Stimulated activated naive CD8-positive, alpha-beta T cell treated with anti-CD3 and anti-CD28 coated beads, Interleukin-15, Interleukin-2, amounts not matched to agents 100 U/mL and 50 U/mL, for 24 hours (primary cell): ENCODE measurements around the gene OR4X1.
"Not testable (repeated sequence)": the region's sequence is repeated elsewhere in the genome, so short reads cannot be mapped to it uniquely, and the experiment has no call there.

Experiments
- ATAC-seq: fragments of 150-1000 bp; cut with Tn5 transposase; one replicate; pipeline ENCODE4 v1.10.0; 2021
- DNase-seq: peaks from one replicate; pipeline ENCODE4 v3.0.0; 2021

The OR4X1 gene, protein sequence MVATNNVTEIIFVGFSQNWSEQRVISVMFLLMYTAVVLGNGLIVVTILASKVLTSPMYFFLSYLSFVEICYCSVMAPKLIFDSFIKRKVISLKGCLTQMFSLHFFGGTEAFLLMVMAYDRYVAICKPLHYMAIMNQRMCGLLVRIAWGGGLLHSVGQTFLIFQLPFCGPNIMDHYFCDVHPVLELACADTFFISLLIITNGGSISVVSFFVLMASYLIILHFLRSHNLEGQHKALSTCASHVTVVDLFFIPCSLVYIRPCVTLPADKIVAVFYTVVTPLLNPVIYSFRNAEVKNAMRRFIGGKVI

GRCh38 chr11:48263423-48263911 lies at the start of gene OR4X1:
Gene OR4X1 (plus strand): TSS chr11:48263861. CDS start chr11:48263861, 0 bp downstream.
- DNase-seq (no peak), ATAC-seq (no peak)

DNA sequence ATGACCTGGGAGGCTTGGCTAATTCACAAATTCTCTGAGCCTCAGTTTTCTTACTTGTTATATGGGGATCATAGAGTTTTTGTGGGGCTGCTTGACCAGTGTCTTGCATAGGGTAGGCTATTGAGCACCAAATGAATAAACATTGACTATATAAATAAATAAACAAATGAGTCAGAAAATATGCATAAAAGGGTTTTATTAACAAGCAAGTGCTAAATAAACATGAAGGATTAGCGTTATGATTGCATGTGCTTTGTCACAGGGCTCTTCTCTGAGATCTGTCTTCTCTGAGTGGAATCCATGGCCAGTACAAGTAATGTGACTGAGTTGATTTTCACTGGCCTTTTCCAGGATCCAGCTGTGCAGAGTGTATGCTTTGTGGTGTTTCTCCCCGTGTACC lies 47.2 kb upstream of the OR4X1 start, which contains the start of gene OR4B1:
Gene OR4B1 (plus strand): TSS at position 301 of the 400 bp plus-strand sequence. CDS start 0 bp downstream, at position 301.
- DNase-seq (no peak), ATAC-seq (no peak)

DNA sequence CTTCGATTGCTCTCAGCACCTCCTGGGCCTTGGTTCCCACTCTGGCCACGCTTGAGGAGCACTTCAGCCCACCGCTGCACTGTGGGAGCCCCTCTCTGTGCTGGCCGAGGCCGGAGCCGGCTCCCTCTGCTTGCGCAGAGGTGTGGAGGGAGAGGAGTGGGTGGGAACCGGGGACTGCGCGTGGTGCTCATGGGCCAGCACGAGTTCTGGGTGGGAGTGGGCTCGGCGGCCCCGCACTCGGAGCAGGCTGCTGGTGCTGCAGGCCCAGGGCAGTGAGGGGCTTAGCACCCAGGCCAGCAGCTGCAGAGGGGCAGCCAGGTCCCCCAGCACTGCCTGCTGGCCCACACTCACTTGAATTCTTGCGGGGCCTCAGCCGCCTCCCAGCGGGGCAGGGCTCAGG lies 34.9 kb upstream of the OR4X1 start:
- no peak for DNase-seq
- no peak for ATAC-seq

DNA sequence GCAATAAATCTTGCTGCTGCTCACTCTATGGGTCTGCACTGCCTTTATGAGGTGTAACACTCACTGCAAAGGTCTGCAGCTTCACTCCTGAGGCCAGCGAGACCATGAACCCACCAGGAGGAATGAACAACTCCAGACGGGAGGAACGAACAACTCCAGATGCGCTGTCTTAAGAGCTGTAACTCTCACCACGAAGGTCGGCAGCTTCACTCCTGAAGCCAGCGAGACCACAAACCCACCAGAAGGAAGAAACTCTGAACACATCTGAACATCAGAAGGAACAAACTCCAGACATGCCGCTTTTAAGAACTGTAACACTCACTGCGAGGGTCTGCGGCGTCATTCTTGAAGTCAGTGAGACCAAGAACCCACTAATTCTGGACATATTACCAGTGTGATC lies 33.6 kb upstream of the OR4X1 start:
- not testable (repeated sequence) for DNase-seq, ATAC-seq

- no peak for ATAC-seq
- DNase-seq, result no peak
These were observed 25.9 kb upstream of the OR4X1 start for GRCh38 chr11:48237727-48238126.

GRCh38 chr11:48242501-48242900 lies 21.2 kb upstream of the OR4X1 start:
- no peak for ATAC-seq

DNA sequence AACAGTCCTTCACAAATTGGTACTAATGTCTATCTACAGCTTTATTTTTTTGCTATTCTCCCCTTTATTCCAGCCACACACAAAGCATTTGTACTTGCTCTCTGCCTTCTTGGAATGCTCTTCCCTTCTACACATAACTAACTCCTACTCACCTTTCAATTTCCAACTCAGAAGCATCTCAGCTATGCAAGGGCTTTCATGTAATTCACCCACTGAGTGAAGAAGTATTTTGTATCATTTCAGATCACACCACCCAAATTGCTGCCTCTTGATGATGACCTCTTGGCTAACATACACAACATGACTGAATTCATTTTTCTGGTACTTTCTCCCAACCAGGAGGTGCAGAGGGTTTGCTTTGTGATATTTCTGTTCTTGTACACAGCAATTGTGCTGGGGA lies 18.9 kb upstream of the OR4X1 start, which contains the start of gene OR4X2:
Gene OR4X2 (plus strand): TSS at position 301 of the 400 bp plus-strand sequence. CDS start 0 bp downstream, at position 301.
- no peak for DNase-seq
- ATAC-seq, result no peak

More at GRCh38 chr11:48242501-48242900, 21.2 kb upstream of the OR4X1 start:
- DNase-seq, result no peak

DNA sequence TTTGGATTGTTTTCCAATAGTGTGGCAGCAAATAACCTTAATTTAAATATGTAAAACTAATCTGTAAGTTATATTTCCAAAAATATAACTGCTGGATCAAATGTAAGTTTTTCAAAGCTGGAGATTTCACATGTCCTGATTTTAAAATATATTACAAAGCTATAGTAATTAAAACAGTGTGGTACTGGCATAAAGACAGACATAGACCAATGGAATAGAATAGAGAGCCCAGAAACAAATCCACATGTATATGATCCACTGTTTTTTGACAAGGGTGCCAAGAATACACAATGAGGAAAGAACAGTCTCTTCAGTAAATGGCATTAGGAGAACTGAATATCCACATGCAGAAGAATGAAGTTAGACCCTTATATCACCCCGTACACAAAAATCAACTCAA lies 14.8 kb upstream of the OR4X1 start:
- DNase-seq (no peak), ATAC-seq (no peak)

DNA sequence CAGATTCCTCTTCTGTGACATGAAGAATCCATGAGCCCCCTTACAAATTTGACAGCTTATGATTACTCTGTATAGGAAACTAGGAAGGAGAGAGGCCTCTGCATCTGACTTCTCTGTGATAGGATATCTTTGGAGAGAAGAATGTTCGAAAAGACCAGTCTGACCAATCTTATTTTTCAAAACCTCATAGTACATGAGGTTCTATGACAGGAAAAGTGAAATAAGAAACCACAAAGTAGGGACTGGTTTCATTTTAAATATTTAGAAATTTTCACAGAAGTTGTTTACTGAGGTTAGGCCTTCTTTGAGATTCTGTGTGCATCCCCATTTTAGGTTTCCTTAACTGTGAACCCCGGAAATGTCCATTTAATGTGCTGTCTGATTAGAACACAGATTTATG lies 2.1 kb upstream of the OR4X1 start:
- ATAC-seq (no peak), DNase-seq (no peak)

DNA sequence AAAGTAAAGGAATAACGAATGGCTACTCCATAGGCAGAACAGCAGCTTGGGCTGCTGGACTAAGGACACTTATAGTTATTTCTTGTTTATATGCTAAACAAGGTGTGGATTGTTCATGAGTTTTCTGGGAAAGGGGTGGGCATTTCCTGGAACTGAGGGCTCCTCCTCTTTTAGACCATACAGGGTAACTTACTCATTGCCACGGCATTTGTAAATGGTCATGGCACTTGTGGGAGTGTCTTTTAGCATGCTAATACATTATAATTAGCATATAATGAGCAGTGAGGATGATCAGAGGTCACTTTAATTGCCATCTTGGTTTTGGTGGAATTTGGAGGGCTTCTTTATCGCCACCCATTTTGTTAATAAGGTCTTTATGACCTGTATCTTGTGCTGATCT lies 7.0 kb downstream of the OR4X1 start:
- no peak for DNase-seq

DNA sequence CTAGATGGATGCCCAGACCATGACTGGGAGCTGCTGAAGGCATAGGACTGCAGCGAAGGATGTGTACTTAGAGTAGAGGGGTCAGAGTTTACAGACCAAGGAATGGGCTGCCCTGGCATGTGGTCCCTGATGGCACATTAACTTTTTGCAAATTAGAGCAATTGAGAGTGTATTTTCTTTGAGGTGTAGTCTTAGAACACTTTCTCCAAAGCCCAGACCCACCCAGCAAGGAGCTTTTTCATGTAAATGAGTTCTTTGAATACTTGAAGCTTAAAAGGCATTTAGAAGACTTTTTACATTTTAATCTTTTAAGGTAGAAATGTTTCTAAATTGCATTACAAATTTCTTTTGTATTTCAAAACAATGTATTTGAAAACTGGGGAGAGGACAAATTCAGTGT lies 8.9 kb downstream of the OR4X1 start:
- ATAC-seq (no peak), DNase-seq (no peak)

More for the DNA sequence above, 7.0 kb downstream of the OR4X1 start:
- ATAC-seq, result no peak

DNA sequence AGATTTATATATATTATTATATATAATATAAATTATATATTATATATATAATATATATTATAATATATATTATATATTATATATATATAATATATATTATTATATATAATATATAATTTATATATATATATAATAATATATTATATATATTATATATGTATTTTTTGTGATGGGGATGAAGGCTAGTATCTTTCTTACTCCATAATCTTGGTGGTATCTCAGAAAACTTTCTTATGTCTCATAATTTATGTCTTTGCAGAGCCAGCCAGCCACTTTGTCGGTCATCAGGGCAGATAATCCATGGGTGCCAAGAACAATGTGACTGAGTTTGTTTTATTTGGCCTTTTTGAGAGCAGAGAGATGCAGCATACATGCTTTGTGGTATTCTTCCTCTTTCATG lies 42.3 kb downstream of the OR4X1 start, which contains the start of gene OR4S1:
Gene OR4S1 (plus strand): TSS at position 301 of the 400 bp plus-strand sequence. CDS start 0 bp downstream, at position 301.
- ATAC-seq (no peak), DNase-seq (no peak)

- peak; percentile 77 for DNase-seq
- peak; percentile 52 for ATAC-seq
These were observed 44.2 kb downstream of the OR4X1 start for GRCh38 chr11:48307760-48308386.

DNA sequence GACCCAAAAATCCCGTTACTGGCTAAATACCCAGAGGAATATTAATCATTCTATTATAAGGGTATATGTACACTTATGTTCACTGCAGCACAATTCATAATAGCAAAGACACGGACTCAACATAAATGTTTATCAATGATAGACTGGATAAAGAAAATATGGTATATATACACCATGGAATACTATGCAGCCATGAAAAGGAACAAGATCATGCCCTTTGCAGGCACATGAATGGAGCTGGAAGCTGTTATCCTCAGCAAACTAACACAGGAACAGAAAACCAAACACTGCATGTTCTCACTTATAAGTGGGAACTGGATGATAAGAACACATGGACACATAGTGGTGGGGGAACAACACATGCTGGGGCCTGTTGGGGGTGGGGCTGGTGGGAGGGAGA lies 49.9 kb downstream of the OR4X1 start:
- not testable (repeated sequence) for DNase-seq, ATAC-seq
